Chondrocyte (in vitro differentiated cells): ENCODE measurements around the gene NUAK1. TPM values are rescaled to one million over a fixed set of nuclear protein-coding genes. Genes with fewer than 3 reads are reported as not detected.
A peak's percentile ranks its signal among the peaks of the same experiment; 100 is the strongest.

Experiments used
- DNase-seq: peaks from one replicate; pipeline ENCODE4 v3.0.0; 2021; ENCODE audit warnings: mixed read lengths, low spot score
- H3K27ac Mint-ChIP-seq: one replicate; pipeline ENCODE4 v1.8.0; 2021; ENCODE audit warnings: mild to moderate bottlenecking, moderate library complexity, mixed read lengths; ENCODE audit not compliant: unreplicated experiment
- H3K27me3 Mint-ChIP-seq: 2 replicates; pipeline ENCODE4 v1.8.0; 2021; ENCODE audit warnings: low read depth, mixed read lengths
- H3K36me3 Mint-ChIP-seq: 2 replicates; pipeline ENCODE4 v1.8.0; 2021; ENCODE audit warnings: low read depth, mixed read lengths
- H3K4me1 Mint-ChIP-seq: 2 replicates; pipeline ENCODE4 v1.8.0; 2021; ENCODE audit warnings: low read depth, mild to moderate bottlenecking, mixed read lengths
- H3K4me3 Mint-ChIP-seq: one replicate; pipeline ENCODE4 v1.8.0; 2021; ENCODE audit warnings: mild to moderate bottlenecking, moderate library complexity, mixed read lengths; ENCODE audit not compliant: unreplicated experiment
- H3K9me3 Mint-ChIP-seq: 2 replicates; pipeline ENCODE4 v1.8.0; 2021; ENCODE audit warnings: low read depth, mixed read lengths
- total RNA-seq: library from RNA; stranded (reverse); gene quantifications from 3 replicates; pipeline ENCODE4 v1.2.1, GENCODE V29; 2021
- TF ChIP-seq, protein P1 (sequence below): fragments of 200-600 bp; sonication (generic); IDR thresholded peaks from 2 replicates; pipeline ENCODE4 v1.5.0; 2021; ENCODE audit warnings: antibody characterized with exemption, mild to moderate bottlenecking, moderate library complexity

NUAK1 gene
- total RNA-seq, 1 donor from 2014 or later = 78.1 TPM

DNA sequence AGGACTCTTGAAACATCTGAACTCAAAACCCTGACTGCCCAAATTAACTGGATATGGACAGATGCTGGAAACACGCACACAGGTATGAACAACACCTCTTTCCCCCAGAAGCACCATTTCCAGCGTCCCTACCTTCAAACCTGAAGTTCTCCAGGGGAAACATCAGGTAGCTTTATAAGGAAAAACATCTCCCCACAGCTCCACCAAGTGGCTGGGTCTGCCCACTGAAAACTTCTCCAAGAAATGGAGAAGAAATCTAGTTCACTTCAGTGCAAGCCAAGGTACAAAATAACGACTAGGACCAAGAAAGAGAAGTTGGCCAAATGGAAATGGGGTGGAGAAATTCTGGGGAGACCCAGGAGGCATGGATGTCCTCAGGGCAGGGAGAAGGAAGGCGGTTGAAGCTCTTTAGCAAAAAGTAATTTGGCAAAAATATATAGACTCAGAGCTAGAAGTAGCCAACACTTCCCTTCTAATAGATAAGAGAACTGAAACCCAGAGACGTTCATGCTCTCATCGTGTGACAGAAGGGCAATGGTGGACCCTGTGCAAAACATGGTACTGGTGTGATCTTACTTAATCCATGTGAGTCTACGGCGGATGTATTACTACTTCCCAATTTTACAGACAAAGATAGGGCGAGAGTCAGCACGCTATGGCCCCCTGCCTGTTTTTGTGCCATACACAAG, 10.5 kb upstream of the NUAK1 start:
- Mint-ChIP-seq H3K27me3 (no peaks in the 10 kb centered on the region), H3K4me3 (no peak overlapping the region), H3K36me3 (no peaks in the 10 kb centered on the region), H3K4me1 (peaks cover 32% of the 10 kb centered on the region), H3K9me3 (no peaks in the 10 kb centered on the region), H3K27ac (no peak overlapping the region)
- TF ChIP-seq, protein P1, sequence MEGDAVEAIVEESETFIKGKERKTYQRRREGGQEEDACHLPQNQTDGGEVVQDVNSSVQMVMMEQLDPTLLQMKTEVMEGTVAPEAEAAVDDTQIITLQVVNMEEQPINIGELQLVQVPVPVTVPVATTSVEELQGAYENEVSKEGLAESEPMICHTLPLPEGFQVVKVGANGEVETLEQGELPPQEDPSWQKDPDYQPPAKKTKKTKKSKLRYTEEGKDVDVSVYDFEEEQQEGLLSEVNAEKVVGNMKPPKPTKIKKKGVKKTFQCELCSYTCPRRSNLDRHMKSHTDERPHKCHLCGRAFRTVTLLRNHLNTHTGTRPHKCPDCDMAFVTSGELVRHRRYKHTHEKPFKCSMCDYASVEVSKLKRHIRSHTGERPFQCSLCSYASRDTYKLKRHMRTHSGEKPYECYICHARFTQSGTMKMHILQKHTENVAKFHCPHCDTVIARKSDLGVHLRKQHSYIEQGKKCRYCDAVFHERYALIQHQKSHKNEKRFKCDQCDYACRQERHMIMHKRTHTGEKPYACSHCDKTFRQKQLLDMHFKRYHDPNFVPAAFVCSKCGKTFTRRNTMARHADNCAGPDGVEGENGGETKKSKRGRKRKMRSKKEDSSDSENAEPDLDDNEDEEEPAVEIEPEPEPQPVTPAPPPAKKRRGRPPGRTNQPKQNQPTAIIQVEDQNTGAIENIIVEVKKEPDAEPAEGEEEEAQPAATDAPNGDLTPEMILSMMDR = peak; percentile 82
- no peak for DNase-seq

DNA sequence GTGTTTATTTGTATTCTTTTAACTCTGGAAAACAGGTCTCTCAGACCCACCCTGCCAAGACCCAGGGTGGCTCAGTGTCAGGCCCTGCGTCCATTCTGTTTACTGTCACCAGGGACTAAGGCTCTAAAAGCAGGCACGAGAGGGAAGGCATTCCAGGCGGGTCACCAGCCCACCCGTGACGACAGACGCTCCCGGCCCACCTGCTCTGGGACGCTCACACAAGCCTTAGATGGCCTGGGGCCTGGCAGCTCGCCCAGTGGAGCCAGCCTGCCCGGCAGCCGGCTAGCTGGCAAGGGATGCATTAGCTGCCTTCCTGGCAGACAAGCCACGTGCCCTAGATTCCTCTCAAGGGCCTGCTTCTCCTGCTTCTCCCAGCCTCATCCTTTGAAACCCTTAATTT, 9.2 kb upstream of the NUAK1 start:
- H3K4me3 Mint-ChIP-seq = no peak overlapping the region
- no peak for DNase-seq
- no peaks in the 10 kb centered on the region for H3K27me3 Mint-ChIP-seq
- no peaks in the 10 kb centered on the region for H3K9me3 Mint-ChIP-seq
- H3K27ac Mint-ChIP-seq = no peak overlapping the region
- no peaks in the 10 kb centered on the region for H3K36me3 Mint-ChIP-seq
- H3K4me1 Mint-ChIP-seq = peaks cover 42% of the 10 kb centered on the region
- TF ChIP-seq, protein P1 = no peak

DNA sequence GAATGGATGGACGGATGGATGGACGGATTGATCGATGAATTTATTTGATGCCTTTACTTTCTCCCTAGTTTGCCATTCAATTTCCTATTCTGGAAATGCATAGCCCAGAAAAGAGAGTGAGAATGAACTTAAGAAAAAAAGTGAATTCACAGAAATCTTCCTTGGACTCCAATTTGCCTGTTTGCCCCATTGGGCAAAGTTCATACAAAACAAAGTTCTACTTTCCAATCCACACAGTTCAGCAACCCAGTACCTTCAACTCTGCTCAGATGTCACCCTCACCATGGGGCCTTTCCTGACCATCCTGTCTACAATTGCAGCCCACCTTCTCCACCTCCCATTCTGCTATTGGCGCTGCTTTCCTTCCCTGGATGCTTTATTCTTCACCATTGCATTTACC, 8.2 kb upstream of the NUAK1 start:
- Mint-ChIP-seq H3K4me1 (peaks cover 52% of the 10 kb centered on the region), H3K4me3 (no peak overlapping the region), H3K27ac (no peak overlapping the region), H3K36me3 (no peaks in the 10 kb centered on the region), H3K9me3 (no peaks in the 10 kb centered on the region), H3K27me3 (no peaks in the 10 kb centered on the region)
- no peak for DNase-seq
- TF ChIP-seq, protein P1 = no peak

DNA sequence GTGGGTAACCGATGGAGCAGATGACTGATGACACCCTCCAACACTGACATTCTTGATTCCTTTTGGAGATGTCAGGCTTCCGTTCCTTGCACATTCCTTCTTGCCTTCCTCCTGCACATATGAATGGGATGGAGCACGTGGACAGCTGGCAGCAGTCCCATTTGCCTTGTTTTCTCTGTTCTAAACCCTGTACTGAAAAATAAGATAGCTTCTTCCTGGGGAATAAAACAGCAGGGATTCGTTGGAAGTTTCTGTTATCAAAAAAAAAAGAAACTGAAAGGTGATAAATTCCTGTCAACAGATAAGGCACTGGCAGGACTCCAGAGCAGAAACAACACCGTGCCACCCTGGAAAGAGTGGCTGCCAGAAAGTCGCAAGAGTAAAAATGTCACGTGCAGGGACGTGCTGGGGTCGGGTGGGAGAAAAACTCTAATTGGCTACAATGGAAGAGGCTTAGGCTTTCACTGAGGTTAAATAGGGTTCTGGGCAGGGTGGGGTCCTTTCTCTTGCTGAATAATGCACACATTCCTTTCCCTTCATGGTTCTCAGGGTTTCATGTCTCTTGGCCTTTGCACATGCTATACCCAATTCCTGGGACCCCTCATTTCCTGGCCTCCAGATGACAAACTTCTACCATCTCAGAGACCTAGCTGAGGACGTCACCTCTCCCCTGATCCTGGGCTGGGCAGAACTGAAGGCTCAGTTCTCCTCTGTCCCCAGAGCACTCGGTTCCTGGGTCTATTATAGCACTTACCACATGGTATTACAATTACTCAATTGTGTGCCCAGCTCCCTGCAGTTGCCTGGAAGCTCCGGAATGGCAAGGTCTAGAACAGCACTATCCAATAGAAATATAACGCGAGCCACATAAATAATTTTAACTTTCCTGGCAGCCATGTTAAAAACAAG, 7.0 kb upstream of the NUAK1 start:
- H3K27ac Mint-ChIP-seq = peak overlapping the region; percentile 78
- H3K36me3 Mint-ChIP-seq = no peaks in the 10 kb centered on the region
- no peaks in the 10 kb centered on the region for H3K9me3 Mint-ChIP-seq
- H3K4me1 Mint-ChIP-seq = peaks cover 63% of the 10 kb centered on the region
- TF ChIP-seq, protein P1 = no peak
- no peaks in the 10 kb centered on the region for H3K27me3 Mint-ChIP-seq
- no peak overlapping the region for H3K4me3 Mint-ChIP-seq
- DNase-seq = no peak

DNA sequence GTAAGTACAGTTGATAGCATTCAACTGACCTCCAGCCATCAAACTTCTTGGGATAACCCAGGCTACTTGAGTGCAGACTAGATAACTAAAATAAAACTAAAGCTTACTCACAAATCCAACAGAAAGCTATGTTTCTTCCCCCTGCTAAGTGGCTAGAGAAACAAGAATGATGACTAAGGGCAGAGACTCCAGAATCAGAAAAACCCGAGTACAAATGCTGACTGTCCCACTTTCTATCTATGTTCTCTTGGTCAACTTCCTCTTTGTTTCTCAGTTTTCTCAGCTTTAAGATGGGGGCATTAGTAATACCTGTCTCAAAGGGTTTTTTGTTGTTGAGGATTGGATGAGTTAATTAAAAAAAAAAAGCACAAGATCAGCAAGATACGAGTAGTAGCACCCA, 6.1 kb upstream of the NUAK1 start:
- Mint-ChIP-seq H3K27me3 (no peaks in the 10 kb centered on the region), H3K27ac (peak overlapping the region; percentile 81), H3K9me3 (no peaks in the 10 kb centered on the region), H3K4me1 (peaks cover 73% of the 10 kb centered on the region), H3K4me3 (no peak overlapping the region), H3K36me3 (peaks cover 3% of the 10 kb centered on the region)
- no peak for DNase-seq
- TF ChIP-seq, protein P1 = no peak
